AG09319 (cell line): ENCODE data around the gene TESK1.
"Not testable (repeated sequence)": the region's sequence is repeated elsewhere in the genome, so short reads cannot be mapped to it uniquely, and the experiment has no call there.

Experiments used
- DNase-seq: peaks from one replicate; pipeline ENCODE4 v3.0.0-alpha.2; 2010; ENCODE audit warnings: low read depth; ENCODE audit errors: extremely low read depth
- CTCF ChIP-seq: IDR thresholded peaks from 2 replicates; pipeline ENCODE4 v1.5.1; 2011; ENCODE audit warnings: low read depth, mild to moderate bottlenecking, inconsistent platforms, low read length, moderate library complexity

The TESK1 gene

GRCh38 chr9:35619800-35620158 lies 14.7 kb downstream of the TESK1 start:
- DNase-seq, result no peak

GRCh38 chr9:35627575-35627974 lies 22.5 kb downstream of the TESK1 start:
- no peak for DNase-seq
- no peak for TF ChIP-seq CTCF

More at GRCh38 chr9:35619800-35620158, 14.7 kb downstream of the TESK1 start:
- no peak for TF ChIP-seq CTCF

- no peak for DNase-seq
- TF ChIP-seq CTCF, result no peak
Observed at GRCh38 chr9:35628389-35628991, 23.4 kb downstream of the TESK1 start.

- TF ChIP-seq CTCF, result no peak
Observed at GRCh38 chr9:35629597-35629996, 24.5 kb downstream of the TESK1 start.

GRCh38 chr9:35635730-35636129 lies 30.7 kb downstream of the TESK1 start:
- no peak for DNase-seq
- no peak for TF ChIP-seq CTCF

More at GRCh38 chr9:35629597-35629996, 24.5 kb downstream of the TESK1 start:
- DNase-seq, result no peak

GRCh38 chr9:35636135-35636876 lies 31.2 kb downstream of the TESK1 start:
- no peak for TF ChIP-seq CTCF
- no peak for DNase-seq

- DNase-seq, result not testable (repeated sequence)
Observed at GRCh38 chr9:35636877-35637246, 31.8 kb downstream of the TESK1 start.

GRCh38 chr9:35637427-35637955 lies 32.4 kb downstream of the TESK1 start:
- DNase-seq, result not testable (repeated sequence)

GRCh38 chr9:35638751-35639150 lies 33.7 kb downstream of the TESK1 start:
- not testable (repeated sequence) for DNase-seq

- not testable (repeated sequence) for DNase-seq
Observed at GRCh38 chr9:35639225-35639624, 34.2 kb downstream of the TESK1 start.
